Natural killer cell treated with Interleukin-12 subunit alpha and Interleukin-12 subunit beta and Interleukin-15 and Interleukin-18, amount 100 ng/mL, for 72 hours (primary cell): ENCODE measurements around the gene P2RY6. TPM values are rescaled to one million over a fixed set of nuclear protein-coding genes. Genes with fewer than 3 reads are reported as not detected.
"Not testable (repeated sequence)": the region's sequence is repeated elsewhere in the genome, so short reads cannot be mapped to it uniquely, and the experiment has no call there.

Source experiments
- ATAC-seq, 2 donors: fragments of 150-1000 bp; cut with Tn5 transposase in 1 of 2; sonication (Bioruptor Pico), chemical (Tn5 transposase) in 1 of 2; 2 replicates each; pipeline ENCODE4 v1.10.0; 2021
- DNase-seq: peaks from one replicate; pipeline ENCODE4 v3.0.0; 2022; ENCODE audit warnings: low spot score
- H3K27ac Mint-ChIP-seq, 2 donors: 1 replicate in 1 of 2; 2 replicates in 1 of 2; pipeline ENCODE4 v1.8.0; 2022; ENCODE audit warnings: mixed read lengths in 2 of 2, mild to moderate bottlenecking in 1 of 2, moderate library complexity in 1 of 2
- H3K27me3 Mint-ChIP-seq, 2 donors: 1 replicate in 1 of 2; 2 replicates in 1 of 2; pipeline ENCODE4 v1.8.0; 2022; ENCODE audit warnings: mixed read lengths in 2 of 2
- H3K36me3 Mint-ChIP-seq: one replicate; pipeline ENCODE4 v1.8.0; 2022; ENCODE audit warnings: mixed read lengths
- H3K4me1 Mint-ChIP-seq, 2 donors: 1 replicate in 1 of 2; 2 replicates in 1 of 2; pipeline ENCODE4 v1.8.0; 2022; ENCODE audit warnings: low read depth in 2 of 2, mixed read lengths in 2 of 2, mild to moderate bottlenecking in 1 of 2
- H3K4me3 Mint-ChIP-seq: one replicate; pipeline ENCODE4 v1.8.0; 2022; ENCODE audit warnings: mixed read lengths
- H3K9me3 Mint-ChIP-seq: 2 replicates; pipeline ENCODE4 v1.8.0; 2022; ENCODE audit warnings: mixed read lengths
- total RNA-seq, 2 donors: library from RNA; stranded (reverse); gene quantifications; one replicate each; pipeline ENCODE4 v1.2.3, GENCODE V29; 2022

The P2RY6 gene
- total RNA-seq, 2 donors from 2014 or later, result not detected

GRCh38 chr11:73272680-73273038, 521 bp downstream of the P2RY6 start:
- no peak for ATAC-seq
- DNase-seq, result no peak
- Mint-ChIP-seq H3K27ac (no peak overlapping the region), H3K4me3 (no peak overlapping the region), H3K27me3 (peaks cover 5 to 7% of the 10 kb centered on the region in 2 donors), H3K4me1 (no peaks in the 10 kb centered on the region), H3K9me3 (no peaks in the 10 kb centered on the region), H3K36me3 (no peaks in the 10 kb centered on the region)

GRCh38 chr11:73273222-73273895, 1.2 kb downstream of the P2RY6 start:
- ATAC-seq (no peak), DNase-seq (peak; percentile 35)
- Mint-ChIP-seq H3K27me3 (peaks cover 5 to 7% of the 10 kb centered on the region in 2 donors), H3K36me3 (no peaks in the 10 kb centered on the region), H3K27ac (no peak overlapping the region), H3K4me1 (no peaks in the 10 kb centered on the region), H3K4me3 (no peak overlapping the region), H3K9me3 (no peaks in the 10 kb centered on the region)

- not testable (repeated sequence) for H3K4me1 Mint-ChIP-seq, H3K4me3 Mint-ChIP-seq, H3K36me3 Mint-ChIP-seq, H3K27me3 Mint-ChIP-seq, H3K9me3 Mint-ChIP-seq, H3K27ac Mint-ChIP-seq, DNase-seq, ATAC-seq
These were observed 2.1 kb downstream of the P2RY6 start for GRCh38 chr11:73274191-73274590.

- ATAC-seq (no peak), DNase-seq (peak; percentile 37)
- H3K9me3 Mint-ChIP-seq, result no peaks in the 10 kb centered on the region
- no peaks in the 10 kb centered on the region for H3K36me3 Mint-ChIP-seq
- H3K27ac Mint-ChIP-seq, result no peak overlapping the region
- peaks cover 3 to 7% of the 10 kb centered on the region in 2 donors for H3K27me3 Mint-ChIP-seq
- no peak overlapping the region for H3K4me3 Mint-ChIP-seq
- H3K4me1 Mint-ChIP-seq, result no peaks in the 10 kb centered on the region
These were observed 2.7 kb downstream of the P2RY6 start for GRCh38 chr11:73274722-73275380.

- no peak overlapping the region for H3K27ac Mint-ChIP-seq
- H3K27me3 Mint-ChIP-seq, result peaks cover 3 to 7% of the 10 kb centered on the region in 2 donors
- ATAC-seq (no peak), DNase-seq (peak; percentile 32)
- no peaks in the 10 kb centered on the region for H3K9me3 Mint-ChIP-seq
- H3K4me3 Mint-ChIP-seq, result no peak overlapping the region
- H3K4me1 Mint-ChIP-seq, result no peaks in the 10 kb centered on the region
- H3K36me3 Mint-ChIP-seq, result no peaks in the 10 kb centered on the region
These were observed 3.2 kb downstream of the P2RY6 start for GRCh38 chr11:73275381-73275750.

- H3K27ac Mint-ChIP-seq, result no peak overlapping the region
- no peaks in the 10 kb centered on the region for H3K36me3 Mint-ChIP-seq
- no peak for ATAC-seq
- no peak overlapping the region for H3K4me3 Mint-ChIP-seq
- peaks cover 3 to 7% of the 10 kb centered on the region in 2 donors for H3K27me3 Mint-ChIP-seq
- H3K4me1 Mint-ChIP-seq, result peaks cover 6 to 9% of the 10 kb centered on the region in 2 donors
- no peak for DNase-seq
- no peaks in the 10 kb centered on the region for H3K9me3 Mint-ChIP-seq
These were observed 5.3 kb downstream of the P2RY6 start for GRCh38 chr11:73277467-73277866.

GRCh38 chr11:73280626-73281025, 8.5 kb downstream of the P2RY6 start:
- ATAC-seq (no peak), DNase-seq (no peak)
- Mint-ChIP-seq H3K36me3 (no peaks in the 10 kb centered on the region), H3K27me3 (no peaks in the 10 kb centered on the region), H3K4me1 (peaks cover 6 to 9% of the 10 kb centered on the region in 2 donors), H3K4me3 (peak overlapping the region; percentile 4), H3K9me3 (no peaks in the 10 kb centered on the region), H3K27ac (no peak overlapping the region)

GRCh38 chr11:73281201-73281741, 9.1 kb downstream of the P2RY6 start:
- Mint-ChIP-seq H3K27ac (no peak overlapping the region), H3K9me3 (no peaks in the 10 kb centered on the region), H3K36me3 (no peaks in the 10 kb centered on the region), H3K27me3 (no peaks in the 10 kb centered on the region), H3K4me3 (no peak overlapping the region), H3K4me1 (peaks cover 6 to 9% of the 10 kb centered on the region in 2 donors)
- no peak for DNase-seq
- peak; percentile 7 to 26 for ATAC-seq

- H3K27ac Mint-ChIP-seq, result no peak overlapping the region
- ATAC-seq (peak in 1 of 2 donors; percentile 6), DNase-seq (peak; percentile 28)
- H3K4me3 Mint-ChIP-seq, result no peak overlapping the region
- H3K9me3 Mint-ChIP-seq, result no peaks in the 10 kb centered on the region
- H3K36me3 Mint-ChIP-seq, result no peaks in the 10 kb centered on the region
- peaks cover 6 to 9% of the 10 kb centered on the region in 2 donors for H3K4me1 Mint-ChIP-seq
- H3K27me3 Mint-ChIP-seq, result no peaks in the 10 kb centered on the region
These were observed 9.9 kb downstream of the P2RY6 start for GRCh38 chr11:73281796-73282660.

- Mint-ChIP-seq H3K36me3 (no peaks in the 10 kb centered on the region), H3K4me3 (no peak overlapping the region), H3K9me3 (no peaks in the 10 kb centered on the region), H3K27me3 (no peaks in the 10 kb centered on the region), H3K4me1 (peaks cover 12 to 16% of the 10 kb centered on the region in 2 donors), H3K27ac (peak overlapping the region in 1 of 2 donors; percentile 9)
- DNase-seq (peak; percentile 34), ATAC-seq (no peak)
These were observed 11.3 kb downstream of the P2RY6 start for GRCh38 chr11:73283276-73284000.

- Mint-ChIP-seq H3K36me3 (no peaks in the 10 kb centered on the region), H3K9me3 (no peaks in the 10 kb centered on the region), H3K27ac (peak overlapping the region in 1 of 2 donors; percentile 9), H3K27me3 (no peaks in the 10 kb centered on the region), H3K4me1 (peaks cover 16 to 23% of the 10 kb centered on the region in 2 donors), H3K4me3 (no peak overlapping the region)
- ATAC-seq (no peak), DNase-seq (peak; percentile 39)
These were observed 12.0 kb downstream of the P2RY6 start for GRCh38 chr11:73284106-73284505.

GRCh38 chr11:73285721-73286120, 13.6 kb downstream of the P2RY6 start:
- Mint-ChIP-seq H3K9me3 (no peaks in the 10 kb centered on the region), H3K27ac (no peak overlapping the region), H3K36me3 (no peaks in the 10 kb centered on the region), H3K27me3 (no peaks in the 10 kb centered on the region), H3K4me3 (no peak overlapping the region), H3K4me1 (peaks cover 21 to 25% of the 10 kb centered on the region in 2 donors)
- ATAC-seq, result no peak
- no peak for DNase-seq

GRCh38 chr11:73286240-73286810, 14.2 kb downstream of the P2RY6 start:
- ATAC-seq, result no peak
- peaks cover 21 to 24% of the 10 kb centered on the region in 2 donors for H3K4me1 Mint-ChIP-seq
- no peak overlapping the region for H3K27ac Mint-ChIP-seq

More at GRCh38 chr11:73286240-73286810, 14.2 kb downstream of the P2RY6 start:
- Mint-ChIP-seq H3K9me3 (no peaks in the 10 kb centered on the region), H3K36me3 (no peaks in the 10 kb centered on the region), H3K4me3 (no peak overlapping the region), H3K27me3 (no peaks in the 10 kb centered on the region)
- peak; percentile 22 for DNase-seq
